NCI-H2196 (cell line): ENCODE results near the gene PRDM16.
A peak's percentile ranks its signal among the peaks of the same experiment; 100 is the strongest.

ENCODE experiments used
- DNase-seq: peaks from one replicate; lab custom pipeline; 2025; ENCODE audit not compliant: unreplicated experiment; lab: John Stamatoyannopoulos, UW

The PRDM16 gene

DNA sequence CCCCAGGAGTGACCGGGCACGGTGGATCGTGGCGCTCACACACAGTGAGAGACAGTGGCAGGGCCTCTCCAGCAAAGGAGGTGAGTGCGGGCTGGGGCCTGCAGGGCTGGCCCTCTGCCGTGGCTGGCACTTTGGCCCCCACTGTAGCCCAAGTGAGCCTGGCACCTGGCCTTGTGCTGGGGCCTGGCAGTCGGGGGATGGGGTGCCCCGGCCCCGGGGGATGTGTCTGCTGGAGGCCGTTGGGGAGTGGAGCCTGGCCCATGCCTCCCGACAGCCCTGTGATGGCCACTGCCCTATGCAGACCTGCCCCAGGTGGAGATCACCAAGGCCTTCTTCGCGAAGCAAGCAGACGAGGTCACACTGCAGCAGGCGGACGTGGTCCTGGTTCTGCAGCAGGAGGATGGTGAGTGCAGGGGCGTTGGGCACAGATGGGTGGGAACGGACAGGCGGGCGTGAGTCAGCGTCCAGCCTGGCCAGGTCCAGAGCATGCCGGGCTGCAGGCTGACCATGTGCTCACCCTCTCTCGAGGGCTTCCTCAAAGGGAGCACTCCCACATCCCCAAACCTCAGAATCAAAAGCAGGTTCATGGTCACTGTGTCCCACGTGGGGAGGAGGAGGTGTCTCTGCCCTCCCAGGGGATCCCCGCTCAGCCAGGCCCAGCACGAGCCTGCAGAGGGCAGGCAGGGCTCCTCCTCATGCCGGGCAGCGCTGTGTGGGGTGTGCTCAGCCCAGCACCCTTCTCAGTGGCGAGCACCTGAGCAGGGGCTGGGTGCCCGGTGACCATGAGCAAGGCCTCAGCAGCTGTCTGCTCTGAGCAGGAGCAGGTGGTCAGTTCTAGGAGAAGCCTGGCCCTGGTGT lies 410.7 kb downstream of the PRDM16 start:
- no peak for DNase-seq

DNA sequence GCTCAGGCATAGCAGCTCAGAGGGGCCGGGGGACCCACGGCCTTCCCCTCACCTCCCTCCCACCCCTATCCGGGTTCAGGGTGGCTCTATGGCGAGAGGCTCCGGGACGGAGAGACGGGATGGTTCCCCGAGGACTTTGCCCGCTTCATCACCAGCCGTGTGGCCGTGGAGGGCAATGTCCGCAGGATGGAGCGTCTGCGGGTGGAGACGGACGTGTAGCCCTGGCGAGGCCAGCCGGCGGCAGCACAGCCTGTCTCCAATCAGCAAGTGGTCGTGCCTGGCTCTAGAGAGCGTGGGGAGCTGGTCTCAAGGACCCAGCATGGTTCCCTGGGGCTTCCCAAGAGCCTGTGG lies 411.3 kb downstream of the PRDM16 start:
- no peak for DNase-seq

DNA sequence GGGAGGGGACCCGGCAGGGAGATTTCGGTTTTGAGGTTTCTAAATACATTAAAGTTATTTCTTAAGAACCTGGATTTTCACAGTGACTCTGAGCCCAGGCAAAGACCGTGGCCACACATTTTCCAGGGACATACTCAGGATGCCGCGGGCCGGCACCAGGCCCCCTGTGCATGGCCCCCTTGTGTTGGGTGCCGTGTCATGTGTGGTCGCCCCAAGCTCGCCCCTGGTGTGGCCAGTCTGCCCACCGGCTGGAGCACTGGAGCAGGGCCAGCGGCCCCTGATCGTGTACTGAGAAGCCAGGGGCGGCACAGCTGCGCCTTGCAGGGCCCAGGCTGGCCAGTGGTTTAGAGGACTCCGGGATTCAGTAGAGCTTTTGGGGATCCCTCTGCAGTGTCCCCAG lies 412.0 kb downstream of the PRDM16 start:
- no peak for DNase-seq

DNA sequence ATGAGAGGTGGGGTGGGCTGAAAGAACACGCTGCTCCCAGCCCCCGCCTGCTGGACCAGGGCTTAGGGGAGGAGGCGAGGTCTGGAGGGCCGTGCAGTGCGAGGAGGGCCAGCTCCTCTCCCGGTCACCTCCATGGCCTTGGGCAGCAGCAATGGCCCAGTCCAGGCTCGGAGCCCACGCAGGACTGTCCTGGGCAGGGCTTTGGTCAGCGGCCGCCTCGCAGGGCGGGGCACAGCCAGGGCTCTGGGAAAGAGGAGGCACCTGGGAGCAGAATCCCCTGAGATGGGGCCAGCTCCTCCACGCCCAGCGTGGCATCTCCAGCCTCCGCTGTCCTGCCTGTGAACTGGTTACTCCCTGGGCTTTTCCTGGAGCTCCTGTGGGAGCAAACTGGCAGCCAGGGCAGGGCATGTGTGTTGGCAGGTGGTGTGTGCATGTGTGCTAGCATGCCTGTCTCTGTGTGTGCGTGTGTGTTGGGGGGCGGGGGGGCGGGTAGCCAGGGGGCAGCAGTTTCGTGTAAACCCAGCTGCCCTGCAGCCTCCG lies 412.9 kb downstream of the PRDM16 start:
- DNase-seq, result no peak

DNA sequence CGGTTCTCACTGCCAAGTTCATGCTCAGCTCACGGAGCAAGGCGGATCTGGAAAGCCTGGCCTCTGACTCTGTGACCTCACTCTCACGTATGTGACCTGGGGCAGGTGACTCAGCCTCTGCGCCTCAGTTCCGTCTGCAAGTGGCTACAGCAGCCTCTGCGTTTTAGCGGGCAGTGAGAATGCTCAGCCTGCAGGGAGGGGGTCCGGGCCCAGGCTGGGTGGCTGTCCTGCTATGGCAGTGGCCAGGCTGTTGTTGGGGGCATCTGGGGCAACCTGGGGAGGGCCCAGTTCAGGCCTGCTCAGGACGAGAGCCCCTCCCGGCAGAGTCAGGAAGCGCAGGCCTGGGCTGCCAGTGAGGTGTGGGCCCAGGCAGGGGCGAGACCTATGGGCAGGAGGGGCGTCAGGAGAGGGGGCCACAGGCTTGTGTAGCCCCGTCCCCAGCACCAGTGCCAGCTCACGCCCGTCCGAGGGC lies 413.4 kb downstream of the PRDM16 start:
- no peak for DNase-seq

DNA sequence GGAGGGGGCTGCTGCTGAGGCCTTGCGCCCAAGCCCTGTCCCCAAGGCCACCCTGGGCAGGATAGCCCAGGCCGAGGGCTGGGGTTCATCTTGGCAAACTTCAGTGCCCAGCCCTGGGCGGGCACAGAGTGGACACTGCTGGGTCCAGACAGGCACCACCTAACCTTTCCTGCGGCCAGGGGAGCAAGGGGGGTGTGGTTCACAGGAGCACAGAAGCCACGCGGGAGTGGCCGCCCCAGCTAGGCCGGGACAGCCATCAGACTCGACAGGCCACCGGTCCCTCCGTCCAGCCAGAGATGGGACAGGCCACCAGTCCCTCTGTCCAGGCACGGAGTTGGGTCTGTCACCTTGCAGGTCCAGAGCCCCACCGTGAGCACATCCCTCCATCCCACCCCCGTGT lies 414.4 kb downstream of the PRDM16 start:
- no peak for DNase-seq

DNA sequence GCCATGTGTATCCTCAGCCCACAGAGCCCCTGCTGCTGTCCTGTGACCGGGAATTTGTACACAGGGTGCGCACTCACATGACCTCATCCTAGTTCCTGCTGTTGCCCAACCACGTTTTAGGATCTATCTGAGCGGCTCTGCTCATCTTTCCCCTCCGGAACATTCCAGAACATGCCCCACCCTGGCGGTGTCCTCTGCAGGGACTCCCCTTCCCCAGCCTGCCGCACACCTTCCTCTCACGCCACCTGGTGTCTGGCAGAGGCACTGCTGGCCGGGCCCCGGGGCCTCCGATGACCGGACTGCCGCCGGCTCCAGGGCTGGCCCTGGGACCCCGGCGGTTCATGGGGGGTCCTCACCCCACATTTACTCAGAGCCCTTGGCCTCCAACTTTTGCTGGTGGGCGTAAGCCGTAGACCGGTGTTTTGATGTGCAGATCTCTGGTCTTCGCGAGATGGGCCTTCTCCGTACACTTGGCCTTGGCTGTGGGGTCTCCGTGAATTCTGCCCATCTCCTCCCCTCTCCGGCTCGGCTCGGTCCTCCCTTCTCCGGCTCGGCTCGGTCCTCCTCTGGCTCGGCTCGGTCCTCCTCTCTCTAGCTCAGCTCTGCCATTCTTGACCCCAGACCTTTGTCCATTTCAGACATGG lies 414.9 kb downstream of the PRDM16 start:
- DNase-seq, result peak; percentile 21

DNA sequence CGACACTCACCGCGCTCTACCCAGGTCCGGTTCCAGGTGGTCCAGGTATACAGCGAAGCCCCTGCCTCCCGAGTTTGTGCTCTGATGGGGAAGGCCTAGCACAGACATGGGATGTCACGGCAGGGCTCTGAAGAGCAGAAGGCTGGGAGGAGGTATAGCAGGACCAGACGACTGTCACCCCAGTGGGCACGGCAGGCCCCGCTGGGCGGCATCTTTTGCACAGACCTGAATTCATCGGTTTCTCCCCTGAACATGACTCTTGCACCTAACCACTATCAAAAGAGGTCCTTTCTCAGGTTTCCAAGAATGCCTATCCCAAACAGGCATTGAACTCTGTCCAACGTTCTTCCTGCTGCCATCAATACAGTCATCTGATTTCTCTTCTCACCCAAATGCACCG lies 416.0 kb downstream of the PRDM16 start:
- no peak for DNase-seq
